Activated CD4-positive, alpha-beta T cell treated with anti-CD3 and anti-CD28 coated beads, Interleukin-2, amount 50 U/mL, for 24 hours (primary cell): ENCODE data around the gene MRPS9.
A peak's percentile ranks its signal among the peaks of the same experiment; 100 is the strongest.

Source experiments
- DNase-seq, 2 donors: peaks; one replicate each; pipeline ENCODE4 v3.0.0-alpha.2; 2020; ENCODE audit warnings: low read depth in 1 of 2, low spot score in 1 of 2

MRPS9 gene

DNA sequence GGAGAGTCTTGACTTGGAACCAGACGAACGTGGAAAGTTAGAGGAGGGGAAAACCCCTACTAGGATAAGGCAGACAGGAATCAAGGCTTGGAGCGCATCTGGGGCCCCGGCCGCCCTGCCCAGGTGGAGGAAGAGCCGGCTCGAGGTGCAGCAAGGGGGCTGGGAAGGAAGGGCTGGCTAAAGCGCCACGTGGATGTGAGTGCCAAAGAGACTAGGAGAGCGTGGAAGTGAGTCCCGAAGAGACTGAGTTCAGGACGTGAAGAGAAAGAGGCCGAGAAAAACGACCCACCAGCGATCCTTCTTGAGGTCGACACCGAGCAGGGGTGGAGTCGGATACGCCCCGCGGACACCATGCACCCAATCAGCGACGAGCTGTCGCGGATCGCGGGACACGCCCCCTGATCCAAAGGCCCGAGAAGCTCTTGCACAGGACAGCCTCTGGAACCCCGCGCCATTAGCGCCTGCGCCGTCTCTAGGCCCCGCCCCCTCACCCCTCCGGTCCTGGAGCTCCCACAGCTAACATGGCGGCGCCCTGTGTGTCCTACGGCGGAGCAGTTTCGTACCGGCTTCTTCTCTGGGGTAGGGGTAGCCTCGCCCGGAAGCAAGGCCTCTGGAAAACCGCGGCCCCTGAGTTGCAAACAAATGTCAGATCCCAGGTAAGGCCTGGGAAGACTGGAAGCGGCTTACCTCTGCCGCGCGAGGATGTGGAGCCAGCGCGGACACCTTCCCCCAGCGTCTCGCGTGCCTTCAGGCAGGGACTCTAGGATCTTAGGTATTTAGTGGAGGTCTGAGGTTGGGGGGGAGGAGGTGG is at the start of gene MRPS9:
TSS of gene MRPS9 (plus strand) at position 498 of the 811 bp plus-strand sequence. CDS start at position 522, 24 bp downstream.
- DNase-seq, result peak; percentile 92 to 96

DNA sequence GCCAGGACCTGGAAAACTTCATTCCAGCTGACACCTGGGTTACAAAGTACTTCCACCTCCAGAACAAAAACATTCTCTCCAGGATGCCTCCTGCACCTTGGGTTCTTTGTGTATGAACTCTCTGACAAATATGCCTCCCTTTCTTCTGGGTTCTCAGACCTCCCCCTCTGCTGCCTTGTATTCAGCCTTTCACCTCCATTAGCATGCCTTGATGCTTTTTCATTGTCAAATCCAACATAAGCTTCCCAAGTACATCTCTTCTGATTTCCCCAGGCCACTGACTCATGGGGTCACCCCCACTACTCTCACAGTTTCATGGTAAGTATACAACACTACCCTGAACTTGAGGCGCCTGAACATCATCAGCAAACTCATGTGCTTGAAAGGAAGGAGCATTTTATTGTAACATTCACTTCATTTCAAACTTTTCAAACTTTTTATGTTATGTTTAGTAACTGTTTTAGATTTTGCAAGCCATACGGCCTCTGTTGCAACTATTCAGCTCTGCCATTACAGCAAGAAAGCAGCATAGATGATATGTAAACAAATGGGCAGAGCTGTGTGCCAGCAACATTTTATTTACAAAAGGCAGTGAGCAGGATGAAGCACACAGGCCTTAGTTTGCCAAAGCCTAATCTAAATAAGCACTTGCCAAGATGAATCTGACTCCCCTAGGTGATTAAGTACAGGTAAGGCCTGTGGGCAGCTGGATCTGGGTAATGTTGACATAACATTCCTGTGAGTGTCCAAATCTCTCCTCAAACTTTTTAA is 32.5 kb upstream of the MRPS9 start:
- DNase-seq, result no peak

DNA sequence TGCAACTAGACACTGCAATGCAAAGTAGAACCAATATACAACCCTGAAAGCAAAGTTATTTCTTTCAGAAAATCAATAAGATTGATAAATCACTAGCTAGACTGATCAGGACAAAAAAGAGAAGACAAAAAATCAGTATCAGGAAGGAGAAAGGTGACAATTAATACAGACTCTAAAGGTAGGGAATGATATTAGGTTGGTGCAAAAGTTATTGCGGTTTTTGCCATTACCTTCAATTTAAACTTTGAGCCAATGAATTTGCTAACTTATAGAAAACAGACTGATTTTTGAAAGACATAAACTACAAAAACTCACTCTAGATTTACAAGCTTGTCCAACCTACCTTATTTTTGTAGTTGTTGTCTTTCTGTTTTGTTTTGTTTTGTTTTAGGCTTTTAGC is 30.5 kb upstream of the MRPS9 start:
- DNase-seq, result no peak

DNA sequence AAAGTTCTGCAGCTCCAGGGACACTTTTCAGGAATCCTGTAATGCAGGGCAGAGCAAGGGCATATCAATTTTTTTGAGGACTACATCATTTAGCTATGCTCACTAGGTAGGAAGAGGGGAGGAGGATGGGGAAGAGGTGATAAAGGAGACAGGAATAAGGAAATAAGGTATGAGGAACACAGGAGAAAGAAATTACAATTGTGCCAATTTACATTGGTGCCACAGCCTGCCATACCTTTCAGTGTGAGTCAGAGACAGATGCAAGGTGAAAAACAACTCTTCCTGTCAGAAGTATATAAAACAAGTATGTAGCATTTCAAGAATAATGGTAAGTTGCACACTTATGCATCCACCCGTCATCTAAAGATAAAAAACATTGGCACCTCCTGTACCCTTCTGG is 5.4 kb upstream of the MRPS9 start:
- no peak for DNase-seq

DNA sequence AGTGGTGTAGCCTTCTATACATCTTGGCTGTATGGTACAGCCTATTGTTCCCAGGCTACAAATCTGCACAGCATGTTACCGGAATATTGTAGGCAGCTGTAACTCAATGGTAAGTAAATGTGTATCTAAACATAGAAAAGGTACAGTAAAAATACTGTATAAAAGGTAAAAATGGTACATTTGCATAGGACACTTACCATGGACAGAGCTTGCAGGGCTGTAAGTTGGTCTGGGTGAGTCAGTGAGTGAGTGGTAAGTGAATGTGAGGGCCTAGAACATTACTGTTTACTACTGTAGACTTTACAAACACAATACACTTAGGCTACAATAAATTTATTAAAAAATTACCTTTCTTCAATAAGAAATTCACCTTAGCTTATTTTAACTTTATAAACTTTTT is 3.7 kb upstream of the MRPS9 start:
- no peak for DNase-seq

DNA sequence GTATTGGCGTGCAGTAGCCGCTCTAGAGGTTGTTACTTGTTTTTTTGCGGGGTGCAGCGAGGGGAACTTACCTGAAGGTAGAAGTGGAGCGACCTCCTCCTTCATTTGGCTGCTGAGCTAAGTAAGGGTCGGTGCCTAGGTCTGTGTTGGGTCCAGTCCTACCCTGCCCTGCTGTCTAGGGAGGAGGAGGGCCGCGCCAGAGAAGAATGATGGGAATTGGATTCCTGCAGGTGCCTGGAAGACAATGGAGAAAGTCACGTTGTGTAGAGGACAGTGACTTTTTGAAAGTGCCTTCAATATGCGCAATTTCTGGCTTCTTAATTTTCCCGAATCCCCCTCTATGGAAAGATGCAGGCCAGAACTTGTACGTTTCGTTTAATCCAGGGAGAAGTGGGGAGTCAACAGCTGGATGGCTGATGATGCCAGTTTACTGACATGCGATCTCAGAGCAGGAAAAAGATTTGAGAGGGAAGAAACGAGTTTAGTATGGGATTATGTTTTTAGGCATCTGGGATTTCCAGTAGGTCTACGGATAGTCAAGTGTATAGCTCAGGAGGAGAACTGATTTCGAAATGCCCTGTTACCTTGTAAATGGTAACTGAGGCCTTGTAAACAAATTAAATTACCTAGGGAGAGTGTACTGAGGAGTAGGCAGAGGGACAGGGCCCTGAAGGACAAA is 653 bp downstream of the MRPS9 start:
- DNase-seq, result no peak

DNA sequence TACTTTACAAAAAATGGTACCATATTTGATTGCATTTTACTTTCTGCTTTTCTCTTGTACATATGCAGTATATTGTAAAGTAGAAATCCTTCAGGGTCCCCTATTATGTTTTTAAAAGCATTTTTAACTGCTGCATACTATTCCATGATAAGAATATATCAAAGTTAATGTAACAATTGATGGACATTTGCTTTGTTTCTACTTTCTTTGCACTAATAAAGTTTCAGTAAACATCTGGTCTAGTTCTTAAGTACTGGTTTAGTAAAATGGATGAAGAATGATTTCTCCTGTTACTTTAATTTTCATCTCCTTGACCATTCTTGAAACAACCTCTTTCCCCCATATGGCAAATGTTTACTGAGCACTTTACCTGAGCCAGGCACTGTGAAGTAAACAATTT is 1.7 kb downstream of the MRPS9 start:
- no peak for DNase-seq

DNA sequence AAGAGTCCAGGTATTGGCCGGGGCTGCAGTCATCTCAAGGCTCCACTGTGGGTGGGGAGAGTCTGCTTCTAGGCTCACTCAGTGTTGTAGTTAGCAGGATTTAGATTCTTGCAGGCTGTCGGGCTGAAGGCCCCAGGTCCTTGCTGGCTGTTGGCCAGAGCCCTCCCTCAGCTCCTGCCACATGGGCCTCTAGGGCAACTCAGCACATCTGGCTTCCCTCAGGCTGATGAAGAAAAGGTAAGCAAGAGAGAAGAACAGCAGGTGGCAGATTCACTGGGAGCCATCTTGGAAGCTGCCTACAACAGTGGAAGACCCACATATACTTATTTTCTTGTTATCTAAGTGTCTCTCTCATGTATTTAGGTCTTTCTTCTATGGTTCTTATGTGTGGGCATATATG is 4.3 kb downstream of the MRPS9 start:
- DNase-seq, result no peak

DNA sequence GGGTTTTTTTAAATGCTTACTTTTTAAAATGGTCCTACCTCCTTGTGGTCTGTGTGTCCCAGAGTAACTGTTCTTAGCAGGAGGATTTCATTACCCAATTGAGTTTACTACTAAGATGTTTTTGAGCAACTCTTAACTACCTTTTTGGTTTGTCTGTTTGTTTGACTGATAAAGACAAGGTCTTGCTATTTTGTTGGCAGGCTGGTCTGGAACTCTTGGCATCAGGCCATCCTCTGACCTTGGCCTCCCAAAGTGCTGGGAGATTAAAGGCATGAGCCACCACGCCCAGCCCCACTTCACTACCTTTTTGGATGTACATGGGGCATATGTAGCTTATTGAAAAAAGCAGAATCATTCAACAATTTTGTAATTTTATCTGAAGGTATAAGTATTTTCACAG is 14.9 kb downstream of the MRPS9 start:
- DNase-seq, result no peak

DNA sequence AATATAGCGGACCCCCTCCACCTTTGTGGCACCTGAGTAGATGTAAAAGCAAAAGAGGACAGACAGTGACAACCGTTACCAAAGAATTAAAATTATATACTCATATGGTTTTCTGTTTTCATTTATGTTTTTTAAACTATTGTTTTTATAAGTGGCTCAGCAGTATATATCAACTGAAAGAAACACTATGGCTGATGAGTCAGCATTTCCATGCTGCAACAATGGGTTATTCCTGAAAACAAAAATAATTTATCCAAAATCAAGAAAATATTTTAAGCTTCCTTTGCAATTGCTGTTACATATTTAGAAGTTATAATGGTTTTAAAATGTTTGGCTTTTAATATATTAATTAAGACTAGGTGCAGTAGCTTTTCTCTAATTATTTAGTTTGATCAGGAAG is 17.7 kb downstream of the MRPS9 start:
- no peak for DNase-seq

DNA sequence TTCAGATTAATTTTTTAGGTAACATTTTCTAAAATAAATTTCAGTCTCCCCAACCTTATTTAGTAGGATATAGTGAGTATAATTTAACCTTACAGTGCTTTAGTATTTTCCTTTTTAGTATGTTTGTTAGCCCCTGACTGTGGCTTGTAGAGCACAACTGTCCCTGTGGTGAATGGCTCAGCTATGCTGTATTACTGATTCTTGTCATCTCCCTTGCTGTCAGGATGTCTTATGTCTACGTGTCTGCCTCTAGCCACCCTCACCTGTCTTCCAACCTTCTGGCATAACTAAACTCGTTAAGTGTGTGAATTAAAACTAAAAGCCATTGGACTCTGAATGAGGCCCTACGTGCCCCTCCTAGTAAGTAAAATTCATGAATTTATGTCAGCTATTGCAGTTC is 18.4 kb downstream of the MRPS9 start:
- DNase-seq, result no peak

DNA sequence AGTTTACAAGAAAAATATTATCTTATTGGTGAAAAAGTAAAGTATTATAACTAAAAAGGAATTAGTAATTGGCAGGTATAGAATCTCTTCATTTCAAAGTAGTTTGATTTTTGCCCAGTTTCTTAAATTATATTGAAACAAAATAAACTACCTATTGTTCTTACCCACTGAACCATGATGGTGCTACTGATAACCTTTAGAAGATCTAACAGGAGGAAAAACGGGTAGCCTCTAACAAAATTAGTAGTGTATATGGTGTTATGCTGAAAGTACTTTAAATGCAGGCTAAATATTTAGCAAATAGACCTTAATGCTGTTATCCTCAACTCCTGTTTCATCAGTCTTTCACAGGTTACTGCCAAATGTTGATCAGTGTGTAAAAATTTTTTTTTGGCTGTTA is 19.1 kb downstream of the MRPS9 start:
- DNase-seq, result no peak

DNA sequence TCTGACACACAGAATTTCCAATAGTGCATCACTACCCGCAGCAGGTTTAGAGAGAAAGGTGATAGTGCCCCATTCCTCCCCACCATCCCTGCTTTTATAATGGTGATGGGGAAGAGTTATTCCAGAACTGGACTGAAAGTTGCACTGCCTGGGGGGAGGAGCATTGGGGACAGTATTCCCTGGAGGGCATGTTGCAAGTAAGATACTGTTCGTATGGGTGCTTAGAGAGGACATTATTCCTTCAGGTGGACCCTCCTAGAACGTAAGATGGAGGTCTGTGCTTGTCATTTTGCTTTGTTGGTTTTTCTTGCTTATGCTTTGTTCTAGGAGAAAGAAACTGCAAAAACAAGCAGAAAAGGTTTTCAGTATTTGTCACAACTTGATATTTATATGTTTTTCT is 23.7 kb downstream of the MRPS9 start:
- DNase-seq, result no peak

DNA sequence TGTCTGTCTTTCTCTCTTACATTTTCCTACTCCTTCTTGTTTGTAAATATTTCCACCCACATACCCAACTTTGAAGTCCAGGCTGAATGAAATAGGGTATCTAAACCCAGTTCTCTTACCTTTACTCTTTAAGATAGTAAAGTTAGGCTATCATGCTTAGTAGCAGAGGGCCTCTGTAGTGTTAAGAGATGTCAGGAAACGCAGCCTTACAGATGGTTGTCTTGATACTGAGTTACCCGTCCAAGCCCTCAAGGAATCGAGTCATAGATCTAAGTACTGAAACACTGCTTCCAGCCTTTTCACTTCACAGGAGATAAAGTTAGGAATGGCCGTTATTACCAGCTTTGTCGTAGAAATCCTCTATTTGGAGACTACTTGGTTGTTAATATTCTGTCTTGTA is 24.3 kb downstream of the MRPS9 start:
- DNase-seq, result no peak

DNA sequence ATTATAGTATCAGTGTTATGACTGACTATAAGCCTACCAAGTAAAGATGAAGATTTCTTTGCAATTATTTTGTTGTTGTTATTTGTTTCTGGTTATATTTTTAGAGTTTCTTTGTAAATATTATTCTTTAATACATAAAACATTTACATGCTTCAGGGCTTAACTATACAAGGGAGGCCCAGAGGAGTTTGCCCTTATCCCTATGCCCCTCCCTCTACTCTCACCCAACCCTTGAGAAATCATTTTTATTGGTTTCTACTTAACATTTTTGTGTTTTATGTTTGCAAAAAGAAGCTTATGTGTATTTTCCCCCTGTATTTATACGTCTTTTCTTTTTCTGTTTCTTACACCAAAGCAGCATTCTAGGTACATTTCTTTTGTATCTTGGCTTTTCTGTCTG is 30.5 kb downstream of the MRPS9 start:
- DNase-seq, result no peak

DNA sequence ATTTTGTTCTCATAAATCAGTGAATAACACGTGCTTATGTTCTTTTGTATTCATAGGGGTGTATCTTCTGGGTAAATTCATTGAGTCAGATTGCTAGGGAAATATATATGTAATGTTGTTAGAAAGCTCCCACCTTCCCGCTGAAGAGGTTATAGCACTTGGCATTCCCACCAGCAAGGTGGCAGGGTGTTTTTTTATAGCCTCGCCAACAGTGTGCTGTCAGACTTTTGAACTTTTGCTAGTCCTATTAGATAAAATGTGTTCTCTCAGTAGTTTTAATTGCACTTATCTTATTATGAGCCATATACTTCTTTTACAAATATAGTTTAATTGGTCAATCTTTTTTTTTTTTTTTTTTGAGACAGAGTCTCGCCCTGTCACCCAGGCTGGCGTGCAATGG is 31.0 kb downstream of the MRPS9 start:
- DNase-seq, result no peak

DNA sequence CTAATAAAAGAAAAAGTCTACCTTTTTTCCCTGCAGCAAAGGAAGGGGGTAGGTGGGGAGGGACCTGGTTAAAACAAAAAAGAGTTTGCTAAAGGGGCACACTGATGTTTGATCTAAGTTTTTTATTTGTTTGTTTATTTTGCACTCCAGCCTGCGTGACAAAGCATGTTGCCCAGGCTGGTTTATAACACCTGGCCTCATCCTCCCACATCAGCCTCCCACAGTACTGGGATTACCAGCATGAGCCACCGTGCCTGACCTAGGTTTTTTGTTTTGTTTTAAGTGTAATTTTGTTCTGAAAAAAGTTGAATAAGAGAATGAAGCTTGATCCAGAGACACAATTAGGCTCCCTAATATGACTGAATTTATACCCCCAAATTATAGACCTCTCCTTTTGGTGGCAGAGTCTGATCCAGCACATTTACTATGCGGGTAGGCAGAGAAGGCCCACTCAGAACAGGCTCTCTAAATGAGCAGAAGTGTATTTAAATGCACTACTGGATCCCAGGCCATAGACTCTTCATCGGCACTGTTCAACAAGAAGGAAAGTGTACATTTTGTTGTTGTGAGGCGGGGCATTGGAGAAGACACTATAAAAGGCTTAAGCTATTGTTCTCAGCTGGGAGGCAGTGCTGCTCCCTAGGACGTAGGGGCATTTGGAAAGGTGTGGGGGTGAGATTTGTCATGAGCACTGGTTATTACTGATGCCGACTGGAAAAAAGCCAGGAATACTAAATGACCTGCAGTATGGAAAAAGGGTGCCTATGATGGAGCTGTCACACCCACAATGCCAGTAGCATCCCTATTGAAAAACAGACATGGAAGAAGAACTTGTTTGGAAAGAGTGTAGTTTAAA is 32.4 kb downstream of the MRPS9 start:
- no peak for DNase-seq

DNA sequence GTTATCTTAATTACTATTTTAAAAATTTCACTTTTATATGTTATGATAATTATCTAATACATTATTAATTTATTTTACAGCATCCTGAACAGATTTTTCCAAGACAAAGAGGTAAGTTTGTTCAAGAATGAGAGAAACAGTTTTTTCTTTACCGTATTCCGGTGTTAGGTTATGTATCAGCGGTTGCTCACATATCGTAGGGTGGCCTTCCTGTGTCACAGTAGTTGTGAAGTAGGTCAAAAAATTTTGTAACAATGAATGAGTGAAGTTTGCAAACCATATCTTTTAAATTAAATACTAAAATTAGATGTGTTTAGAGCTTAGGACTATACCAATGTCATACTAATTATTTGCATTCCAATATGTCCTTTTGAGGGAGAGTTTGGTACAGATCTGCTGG is 33.5 kb downstream of the MRPS9 start:
- no peak for DNase-seq

DNA sequence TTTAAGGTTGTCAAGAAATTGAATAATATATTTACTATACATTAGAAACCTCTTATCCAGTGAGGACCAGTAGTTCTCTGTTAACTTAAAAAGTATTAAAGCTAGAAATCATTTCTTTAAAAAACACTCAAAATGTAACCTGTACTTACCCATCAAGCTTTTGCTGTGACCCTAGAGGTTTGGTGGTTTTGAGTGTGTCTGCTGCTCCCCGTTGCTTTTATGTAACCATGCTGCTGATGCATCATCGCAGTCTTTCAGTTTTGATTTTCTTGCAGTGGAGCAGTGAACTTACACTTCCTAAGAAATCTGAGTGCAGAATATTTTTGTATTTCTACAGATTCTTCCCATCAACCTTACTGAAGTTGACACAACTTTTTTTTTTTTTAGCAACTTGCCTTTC is 34.2 kb downstream of the MRPS9 start:
- no peak for DNase-seq

DNA sequence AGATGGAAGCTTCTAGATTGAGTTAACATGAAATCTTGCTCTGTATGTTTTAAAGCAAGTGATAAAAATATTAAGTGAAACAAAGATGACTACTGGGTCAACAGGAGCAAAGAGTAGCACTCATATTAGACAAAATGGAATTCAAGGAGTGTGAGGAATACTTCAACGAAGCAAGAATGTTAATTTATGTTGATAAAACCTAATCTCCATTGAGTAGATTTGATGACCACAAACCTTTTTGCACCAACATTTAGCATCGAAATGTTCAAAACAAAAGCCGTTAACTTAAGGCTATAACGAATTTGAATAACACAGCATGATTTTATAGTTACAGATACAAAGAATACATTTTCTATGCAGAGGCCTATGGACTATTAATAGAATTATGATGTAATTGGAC is 35.7 kb downstream of the MRPS9 start:
- no peak for DNase-seq

DNA sequence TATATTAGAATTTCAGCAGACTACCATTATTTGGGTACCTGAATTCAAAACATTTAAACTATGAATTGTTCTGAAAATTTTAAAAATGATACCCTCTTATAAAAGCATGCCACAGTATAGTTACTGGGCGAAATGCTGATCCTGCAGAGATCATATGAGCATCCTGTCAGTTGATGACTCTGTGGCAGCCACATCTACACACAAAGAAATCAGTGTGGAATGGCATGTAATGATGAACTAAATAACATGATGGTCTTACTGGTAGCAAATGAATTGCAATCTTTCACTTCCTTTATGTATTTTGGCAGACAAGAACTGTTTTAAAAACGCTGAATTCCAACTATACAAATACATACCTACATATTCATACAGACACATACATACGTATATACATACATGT is 38.3 kb downstream of the MRPS9 start:
- DNase-seq, result no peak
